GM12864 (cell line): Measurements from ENCODE around the gene EBNA1BP2.
A peak's percentile ranks its signal among the peaks of the same experiment; 100 is the strongest.
"Not testable (repeated sequence)": the region's sequence is repeated elsewhere in the genome, so short reads cannot be mapped to it uniquely, and the experiment has no call there.

Experiments used
- DNase-seq: peaks from one replicate; pipeline ENCODE4 v3.0.0-alpha.2; 2011; ENCODE audit warnings: low read depth
- H3K4me3 ChIP-seq: 2 replicates; pipeline ENCODE4 v1.5.1; 2011; ENCODE audit warnings: mild to moderate bottlenecking, low read depth, low read length, control low read depth
- TF ChIP-seq, protein P1 (sequence below): IDR thresholded peaks from 2 replicates; pipeline ENCODE4 v1.5.1; 2011; ENCODE audit warnings: low read depth, mild to moderate bottlenecking, moderate library complexity, low read length, control low read depth, inconsistent platforms; ENCODE audit errors: missing control alignments

Gene EBNA1BP2

DNA sequence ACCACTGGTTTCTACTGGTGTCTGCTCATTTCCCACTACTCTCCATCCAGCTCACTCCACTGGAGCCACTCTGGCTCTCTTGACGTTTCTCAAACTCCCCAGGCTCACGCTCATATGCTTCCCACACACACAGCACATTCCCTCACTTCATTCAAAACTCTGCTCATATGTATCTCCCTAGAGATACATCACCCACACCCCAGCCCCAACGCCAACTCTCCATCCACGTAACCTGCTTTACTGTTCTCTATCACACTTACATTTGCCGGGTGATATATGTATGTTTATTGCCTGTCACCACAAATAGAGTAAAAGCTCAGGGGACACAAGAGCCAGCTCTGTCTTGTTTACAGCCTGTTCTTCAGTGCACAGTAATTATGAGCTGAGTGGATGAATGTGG is 22.2 kb downstream of the EBNA1BP2 start:
- no peak overlapping the region for H3K4me3 ChIP-seq
- TF ChIP-seq, protein P1, sequence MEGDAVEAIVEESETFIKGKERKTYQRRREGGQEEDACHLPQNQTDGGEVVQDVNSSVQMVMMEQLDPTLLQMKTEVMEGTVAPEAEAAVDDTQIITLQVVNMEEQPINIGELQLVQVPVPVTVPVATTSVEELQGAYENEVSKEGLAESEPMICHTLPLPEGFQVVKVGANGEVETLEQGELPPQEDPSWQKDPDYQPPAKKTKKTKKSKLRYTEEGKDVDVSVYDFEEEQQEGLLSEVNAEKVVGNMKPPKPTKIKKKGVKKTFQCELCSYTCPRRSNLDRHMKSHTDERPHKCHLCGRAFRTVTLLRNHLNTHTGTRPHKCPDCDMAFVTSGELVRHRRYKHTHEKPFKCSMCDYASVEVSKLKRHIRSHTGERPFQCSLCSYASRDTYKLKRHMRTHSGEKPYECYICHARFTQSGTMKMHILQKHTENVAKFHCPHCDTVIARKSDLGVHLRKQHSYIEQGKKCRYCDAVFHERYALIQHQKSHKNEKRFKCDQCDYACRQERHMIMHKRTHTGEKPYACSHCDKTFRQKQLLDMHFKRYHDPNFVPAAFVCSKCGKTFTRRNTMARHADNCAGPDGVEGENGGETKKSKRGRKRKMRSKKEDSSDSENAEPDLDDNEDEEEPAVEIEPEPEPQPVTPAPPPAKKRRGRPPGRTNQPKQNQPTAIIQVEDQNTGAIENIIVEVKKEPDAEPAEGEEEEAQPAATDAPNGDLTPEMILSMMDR, result no peak
- DNase-seq, result no peak

DNA sequence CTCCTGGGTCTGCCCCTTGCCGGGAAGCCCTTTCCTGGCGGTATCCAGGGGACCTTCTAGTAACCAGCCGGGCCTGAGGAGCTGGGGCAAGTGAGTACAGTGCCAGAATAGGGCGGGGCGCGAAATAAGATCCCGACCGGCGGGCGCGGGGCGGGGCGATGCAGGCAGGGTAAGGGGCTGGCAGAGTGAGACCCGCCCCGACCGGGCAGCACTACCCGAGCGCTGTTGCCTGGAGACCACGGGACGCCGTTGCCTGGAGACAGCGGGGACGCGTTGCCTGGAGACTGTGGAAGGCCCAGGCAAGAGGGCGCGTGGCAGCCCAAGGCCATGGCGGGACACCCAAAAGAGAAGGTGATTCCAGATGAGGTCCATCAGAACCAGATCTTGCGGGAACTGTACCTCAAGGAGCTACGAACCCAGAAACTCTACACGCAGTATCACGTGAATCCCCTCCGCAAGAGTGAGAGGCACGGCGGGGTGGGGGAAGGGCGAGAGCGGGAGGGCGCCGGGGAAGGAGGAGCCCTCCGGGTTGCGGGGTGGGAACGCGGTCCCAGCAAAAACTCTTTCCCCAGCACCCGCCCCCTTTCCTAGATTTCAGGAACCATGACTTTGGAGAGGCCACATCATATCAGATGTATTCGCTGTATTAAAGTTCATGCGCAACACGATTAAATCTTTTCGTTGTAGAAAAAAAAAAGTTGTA is 24.3 kb downstream of the EBNA1BP2 start:
- H3K4me3 ChIP-seq, result no peak overlapping the region
- DNase-seq, result no peak
- TF ChIP-seq, protein P1, result no peak

DNA sequence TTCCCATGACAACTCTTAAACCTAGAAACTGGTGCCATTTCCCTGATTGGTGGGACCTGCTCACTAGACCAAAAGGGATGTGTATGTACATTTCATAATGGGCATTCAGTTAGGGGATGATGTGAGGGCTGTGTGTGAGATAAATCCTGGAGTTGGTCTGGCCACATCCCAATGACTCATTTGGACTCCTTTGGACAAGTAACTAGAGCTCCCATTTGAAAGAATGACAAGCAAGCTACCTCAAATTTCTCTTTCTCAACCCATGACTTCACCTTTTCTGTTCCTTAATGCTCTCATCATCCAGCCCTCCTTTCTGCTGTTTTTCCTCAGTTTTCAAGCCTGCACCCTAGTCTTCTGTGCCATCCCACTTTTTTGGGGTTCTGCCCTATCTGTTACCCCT is 27.9 kb downstream of the EBNA1BP2 start:
- no peak for DNase-seq
- no peak overlapping the region for H3K4me3 ChIP-seq

DNA sequence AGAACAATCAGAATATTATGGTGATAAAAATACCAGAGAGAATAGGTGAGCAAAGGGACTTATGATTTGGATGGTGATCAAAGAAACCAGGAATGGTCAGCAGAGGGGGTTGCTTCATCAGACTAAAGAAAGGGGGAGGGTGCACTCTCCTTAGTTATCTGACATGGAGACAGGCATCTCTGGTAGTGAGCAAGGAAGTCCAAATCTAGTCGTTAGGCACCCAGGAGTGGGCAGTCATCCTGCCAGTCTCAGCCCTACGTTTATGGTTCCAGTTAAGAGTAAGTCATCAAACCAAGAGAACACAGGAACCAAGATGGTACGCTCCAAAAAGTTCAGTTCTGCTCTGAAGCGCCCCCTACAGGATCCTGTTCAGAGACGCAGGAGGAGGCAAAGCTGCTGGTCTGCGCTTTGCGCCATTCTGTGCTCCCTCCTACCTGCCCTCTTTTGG is 28.6 kb downstream of the EBNA1BP2 start:
- TF ChIP-seq, protein P1, result peak; percentile 52
- H3K4me3 ChIP-seq, result no peak overlapping the region
- DNase-seq, result no peak

More for the DNA sequence above, 27.9 kb downstream of the EBNA1BP2 start:
- TF ChIP-seq, protein P1, result no peak

DNA sequence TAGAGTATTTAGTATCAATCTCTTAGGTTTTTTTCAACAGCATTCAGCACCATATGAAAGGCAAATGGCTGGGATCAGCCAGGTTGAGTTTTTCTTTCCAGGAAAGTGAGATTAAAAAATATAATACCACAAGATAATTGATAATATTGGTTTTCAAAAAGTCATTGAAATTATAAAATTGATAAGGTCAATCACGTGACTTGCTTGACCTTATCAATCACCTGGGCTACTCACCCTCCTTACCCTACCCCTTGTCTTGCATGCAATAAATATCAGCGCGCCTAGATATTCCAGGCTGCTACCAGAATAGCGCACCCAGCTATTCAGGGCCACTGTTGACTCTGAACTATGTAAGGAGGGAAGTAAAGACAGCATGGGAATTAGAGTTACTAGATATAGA is 31.5 kb downstream of the EBNA1BP2 start:
- no peak overlapping the region for H3K4me3 ChIP-seq
- no peak for DNase-seq
- TF ChIP-seq, protein P1, result no peak

DNA sequence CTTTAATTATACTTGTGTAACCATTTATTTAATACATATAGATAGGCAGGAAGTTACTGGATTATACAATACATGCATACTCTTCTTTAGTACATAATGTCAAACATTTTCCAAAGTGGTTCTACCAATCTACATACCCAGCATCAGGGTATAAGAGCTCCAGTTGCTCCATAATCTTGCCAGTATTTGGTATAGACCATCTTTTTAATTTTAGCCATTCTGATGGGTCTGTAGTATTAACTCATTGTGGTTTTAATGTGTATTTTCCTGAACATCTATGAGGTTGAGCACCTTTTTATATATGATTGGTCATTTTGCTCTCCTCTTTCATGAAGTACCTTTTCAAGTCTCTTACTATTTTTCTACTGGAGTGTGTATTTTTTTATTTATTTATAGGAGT is 32.1 kb downstream of the EBNA1BP2 start:
- no peak for DNase-seq
- TF ChIP-seq, protein P1, result no peak
- H3K4me3 ChIP-seq, result no peak overlapping the region

DNA sequence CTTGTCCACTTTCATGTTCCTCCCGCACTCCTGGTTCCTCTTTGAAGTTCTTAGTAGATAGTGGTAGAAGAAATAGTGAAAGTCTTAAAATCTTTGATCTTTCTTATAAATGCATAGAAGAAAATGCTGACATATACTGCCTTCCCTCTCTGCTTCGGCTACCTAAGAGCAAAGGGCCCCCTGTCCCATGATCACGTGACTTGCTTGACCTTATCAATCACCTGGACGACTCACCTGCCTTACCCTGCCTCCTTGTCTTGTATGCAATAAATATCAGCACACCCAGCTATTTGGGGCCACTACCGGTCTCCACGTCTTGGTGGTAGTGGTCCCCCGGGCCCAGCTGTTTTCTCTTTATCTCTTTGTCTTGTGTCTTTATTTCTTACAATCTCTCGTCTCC is 32.8 kb downstream of the EBNA1BP2 start:
- H3K4me3 ChIP-seq, DNase-seq: not testable (repeated sequence)
